ENCODE data around the gene ITPRIPL1.

DNA sequence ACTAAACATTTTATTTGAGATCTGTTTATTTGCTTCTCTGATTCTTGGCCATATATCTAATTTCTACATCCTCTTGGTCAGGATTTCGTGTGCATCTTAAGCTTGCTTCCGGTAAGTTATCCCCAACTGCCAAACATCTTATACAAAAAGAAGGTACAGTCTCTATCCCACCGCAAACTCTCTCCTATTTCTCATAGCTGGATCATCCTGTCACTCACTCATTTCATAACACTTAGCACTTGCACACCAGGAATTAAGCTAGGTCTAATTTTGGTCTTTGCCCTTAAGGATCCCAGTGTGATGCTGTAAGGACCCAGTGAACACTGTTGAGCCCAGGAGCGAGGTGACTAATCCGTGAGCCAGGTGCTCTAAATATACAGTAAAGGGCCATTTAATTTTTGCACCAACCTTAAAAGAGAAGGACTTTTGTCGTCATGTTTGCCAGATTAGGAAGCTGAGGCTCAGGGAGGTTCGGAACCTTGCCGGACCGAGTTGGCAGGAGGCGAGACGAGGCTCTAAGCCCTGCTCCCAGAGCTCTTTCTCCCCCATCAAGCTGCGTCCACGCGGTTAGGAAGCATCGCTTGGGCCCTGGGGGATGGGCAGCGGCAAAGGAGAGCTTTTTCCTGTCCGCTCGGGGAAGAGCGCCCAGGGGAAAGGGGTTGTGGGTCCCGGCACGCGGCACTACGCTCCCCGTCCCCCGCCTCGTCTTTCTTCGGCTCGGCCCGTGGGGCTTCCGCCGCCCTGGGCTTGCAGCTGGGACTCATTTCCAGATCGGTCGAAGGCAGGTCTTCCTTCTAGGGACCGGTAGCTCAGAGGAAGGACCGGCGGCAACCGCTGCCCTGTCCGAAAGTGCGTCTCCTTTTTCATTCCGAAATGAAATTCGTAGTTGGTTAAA lies 4.1 kb upstream of the ITPRIPL1 start:
- no peak; the same call in 1 of the 2 replicates for TF ChIP-seq POLR2A (IDR thresholded peaks at IDR 0.05; ENCODE audit: low read depth, low read length)
- TF ChIP-seq TAF1 (IDR thresholded peaks at IDR 0.05; ENCODE audit: low read depth, low read length) = no peak
- no peak for TF ChIP-seq POLR2AphosphoS5 (IDR thresholded peaks at IDR 0.05; ENCODE audit: low read depth, low read length)
- TF ChIP-seq PAX5 (IDR thresholded peaks at IDR 0.05; ENCODE audit: insufficient read depth, low read length, severe bottlenecking) = no peak
- TF ChIP-seq POU2F2 (IDR thresholded peaks at IDR 0.05; ENCODE audit: low read depth, low read length) = no peak
- no peak for TF ChIP-seq SPI1 (IDR thresholded peaks at IDR 0.05; ENCODE audit: low read depth, low read length)

All from GM12891 (cell line).